ENCODE measurements around the gene KRTAP10-12. TPM values are rescaled to one million over a fixed set of nuclear protein-coding genes. Genes with fewer than 3 reads are reported as not detected.

KRTAP10-12 gene
- total RNA-seq, 1 experiment from 2014 or later = not detected

GRCh38 chr21:44738621-44739020 lies 41.6 kb downstream of the KRTAP10-12 start (continued):
- TF ChIP-seq REST (IDR thresholded peaks at IDR 0.05; ENCODE audit: low read depth) = no peak
- no peak for TF ChIP-seq POLR2A (IDR thresholded peaks at IDR 0.05; ENCODE audit: borderline replicate concordance, extremely low read depth, insufficient read depth, insufficient read length)
- no peak for TF ChIP-seq ZNF274 (IDR thresholded peaks at IDR 0.05; ENCODE audit: low read depth, low read length)

- Histone ChIP-seq H3K4me3 (replicated peaks in 1 of 2; ENCODE audit: low read depth in 1 of 2, low read length in 2 of 2) (no peak overlapping the region), H3K4me2 (ENCODE audit: low read length) (no peak overlapping the region), H3K79me2 (ENCODE audit: insufficient read depth, low read length) (no peaks in the 10 kb centered on the region), H3K27ac (ENCODE audit: low read depth, low read length) (no peak overlapping the region), H3K4me1 (ENCODE audit: control insufficient read depth in 1 of 2, insufficient read depth in 2 of 2, low read length in 2 of 2) (no peaks in the 10 kb centered on the region), H3K27me3 (ENCODE audit: insufficient read depth, low read length) (no peaks in the 10 kb centered on the region), H4K20me1 (ENCODE audit: insufficient read depth) (no peaks in the 10 kb centered on the region), H2AFZ (ENCODE audit: low read depth, low read length, poor library complexity, severe bottlenecking) (no peak overlapping the region), H3K36me3 (ENCODE audit: control insufficient read depth in 1 of 2, insufficient read depth in 2 of 2, low read length in 2 of 2) (no peaks in the 10 kb centered on the region), H3K9me3 (ENCODE audit: control insufficient read depth in 1 of 2, insufficient read depth in 1 of 2, low read depth in 1 of 2, low read length in 2 of 2) (no peaks in the 10 kb centered on the region), H3K9me2 (ENCODE audit: insufficient read depth) (no peaks in the 10 kb centered on the region), H3K9ac (ENCODE audit: low read length) (no peak overlapping the region)
- DNase-seq (ENCODE audit: low read depth, low spot score) (no peak), ATAC-seq (no peak)
- ChIA-PET CTCF (no interaction called here), POLR2A (no interaction called here), RAD21 (ENCODE audit: low non-redundant PET in 1 of 2, low total read pairs in 2 of 2, uncharacterized antibody in 2 of 2, unreplicated experiment in 2 of 2) (no interaction called here)
- no TSS peak for BruUV-seq (replicated peaks)
- TF ChIP-seq EZH2phosphoT487 (IDR thresholded peaks at IDR 0.05; ENCODE audit: borderline replicate concordance) (no peak), CTCF (IDR thresholded peaks at IDR 0.05 in 2 of 3, conservative IDR thresholded peaks at IDR 0.05 in 1 of 3; ENCODE audit: borderline replicate concordance in 1 of 3, insufficient read depth in 1 of 3, low read depth in 2 of 3, low read length in 2 of 3) (no peak), YY1 (IDR thresholded peaks at IDR 0.05; ENCODE audit: extremely low read depth, insufficient replicate concordance, low read depth, low read length) (no peak), SRF (IDR thresholded peaks at IDR 0.05; ENCODE audit: low read depth) (no peak), POLR2AphosphoS5 (IDR thresholded peaks at IDR 0.05; ENCODE audit: low read depth, low read length) (no peak), CEBPB (IDR thresholded peaks at IDR 0.05; ENCODE audit: low read depth) (no peak), REST (IDR thresholded peaks at IDR 0.05; ENCODE audit: low read depth) (no peak), ZFX (IDR thresholded peaks at IDR 0.05) (no peak), EZH2 (IDR thresholded peaks at IDR 0.05) (no peak)
- intact Hi-C loops (cut with micrococcal nuclease) = no loop called here
Observed at GRCh38 chr21:44739316-44739715, 42.3 kb downstream of the KRTAP10-12 start.
